Fibroblast of lung (primary cell): ENCODE measurements around the gene SERGEF. TPM values are rescaled to one million over a fixed set of nuclear protein-coding genes. Genes with fewer than 3 reads are reported as not detected.

Experiments used
- DNase-seq, 2 donors: peaks; one replicate each; pipeline versions ENCODE4 v3.0.0 to v3.0.0-alpha.2; 2010; ENCODE audit warnings: low read depth in 2 of 2
- H2AFZ ChIP-seq: 2 replicates; pipeline ENCODE4 v1.5.1; 2012; ENCODE audit warnings: low read length, control low read depth, inconsistent platforms
- H3K27ac ChIP-seq: 2 replicates; pipeline ENCODE4 v1.5.1; 2011; ENCODE audit warnings: low read length, control low read depth; ENCODE audit not compliant: insufficient read depth
- H3K27me3 ChIP-seq: 2 replicates; pipeline ENCODE4 v1.5.1; 2011; ENCODE audit warnings: mild to moderate bottlenecking, low read length; ENCODE audit not compliant: control insufficient read depth, insufficient read depth
- H3K36me3 ChIP-seq: 2 replicates; pipeline ENCODE4 v1.5.1; 2011; ENCODE audit warnings: low read length; ENCODE audit not compliant: control insufficient read depth, insufficient read depth
- H3K4me1 ChIP-seq: 2 replicates; pipeline ENCODE4 v1.5.1; 2011; ENCODE audit warnings: low read length; ENCODE audit not compliant: control insufficient read depth, insufficient read depth; ENCODE audit errors: extremely low read depth
- H3K4me2 ChIP-seq: 2 replicates; pipeline ENCODE4 v1.5.1; 2011; ENCODE audit warnings: low read length, control low read depth; ENCODE audit not compliant: insufficient read depth; ENCODE audit errors: extremely low read depth
- H3K4me3 ChIP-seq, 4 experiments: fragments of 200-600 bp in 1 of 4; sonication (generic) in 1 of 4; replicated peaks in 1 of 4; 2 replicates each; pipeline ENCODE4 v1.5.1; 2011 to 2016; ENCODE audit warnings: low read length in 4 of 4, low read depth in 3 of 4, mild to moderate bottlenecking in 3 of 4, control low read depth in 2 of 4, inconsistent platforms in 1 of 4, mixed read lengths in 1 of 4; ENCODE audit not compliant: insufficient read depth in 1 of 4; ENCODE audit errors: control extremely low read depth in 1 of 4
- H3K79me2 ChIP-seq: 2 replicates; pipeline ENCODE4 v1.5.1; 2012; ENCODE audit warnings: mild to moderate bottlenecking, low read length, inconsistent platforms; ENCODE audit not compliant: control insufficient read depth, insufficient read depth
- H3K9ac ChIP-seq: 2 replicates; pipeline ENCODE4 v1.5.1; 2011; ENCODE audit warnings: mild to moderate bottlenecking, low read length, control low read depth; ENCODE audit not compliant: insufficient read depth
- H3K9me3 ChIP-seq: 2 replicates; pipeline ENCODE4 v1.5.1; 2012; ENCODE audit warnings: low read depth, low read length; ENCODE audit not compliant: control insufficient read depth, insufficient read depth
- H4K20me1 ChIP-seq: 2 replicates; pipeline ENCODE4 v1.5.1; 2011; ENCODE audit warnings: low read length; ENCODE audit not compliant: control insufficient read depth, insufficient read depth; ENCODE audit errors: extremely low read depth
- EZH2 ChIP-seq: IDR thresholded peaks from 2 replicates; pipeline ENCODE4 v1.5.1; 2012; ENCODE audit warnings: low read length, control low read depth, mild to moderate bottlenecking; ENCODE audit errors: missing control alignments
- polyA plus RNA-seq, 2 donors: library from polyadenylated mRNA; depleted of rRNA in 1 of 2; stranded (reverse) in 1 of 2; unstranded in 1 of 2; fragments of >200 nt; gene quantifications; 2 replicates each; pipeline ENCODE4 v1.2.1, GENCODE V29; 2011 to 2012; ENCODE audit warnings: missing spikeins in 1 of 2
- total RNA-seq: library from RNA; depleted of rRNA; stranded (reverse); fragments of >200 nt; gene quantifications from 2 replicates; pipeline ENCODE4 v1.2.1, GENCODE V29; 2014
- TF ChIP-seq, protein P1 (sequence below), 2 donors: IDR thresholded peaks in 1 of 2; conservative IDR thresholded peaks in 1 of 2; 1 replicate in 1 of 2; 2 replicates in 1 of 2; pipeline ENCODE4 v1.5.1; 2011 to 2012; ENCODE audit warnings: low read length in 2 of 2, control low read depth in 1 of 2, inconsistent platforms in 1 of 2, low read depth in 1 of 2, mild to moderate bottlenecking in 1 of 2

SERGEF gene
- total and polyA plus RNA-seq, 2 donors (not counting 1 experiment from before 2014, with no cell fraction given), result 14.5 to 38.5 TPM

DNA sequence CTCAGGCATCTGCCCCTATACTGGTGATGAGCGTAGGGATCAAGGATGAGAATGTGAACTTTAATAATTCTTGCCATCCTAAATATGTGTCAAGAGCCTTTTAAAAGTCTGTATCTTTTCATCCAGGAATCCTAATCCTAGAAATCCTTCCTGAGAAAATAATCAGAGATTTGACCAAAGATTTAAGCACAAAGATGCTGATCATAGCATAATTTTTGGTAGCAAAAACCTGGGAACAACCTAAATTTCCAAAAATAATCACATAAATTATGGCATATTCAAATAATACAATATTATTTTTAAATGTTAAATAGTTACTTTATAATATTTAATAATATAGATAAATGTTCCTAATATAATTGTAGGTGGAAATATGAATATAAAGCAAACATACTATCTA lies 76.1 kb downstream of the SERGEF start:
- H3K4me1 ChIP-seq, result no peaks in the 10 kb centered on the region
- no peak for DNase-seq
- no peak overlapping the region for H3K9ac ChIP-seq
- TF ChIP-seq, protein P1, sequence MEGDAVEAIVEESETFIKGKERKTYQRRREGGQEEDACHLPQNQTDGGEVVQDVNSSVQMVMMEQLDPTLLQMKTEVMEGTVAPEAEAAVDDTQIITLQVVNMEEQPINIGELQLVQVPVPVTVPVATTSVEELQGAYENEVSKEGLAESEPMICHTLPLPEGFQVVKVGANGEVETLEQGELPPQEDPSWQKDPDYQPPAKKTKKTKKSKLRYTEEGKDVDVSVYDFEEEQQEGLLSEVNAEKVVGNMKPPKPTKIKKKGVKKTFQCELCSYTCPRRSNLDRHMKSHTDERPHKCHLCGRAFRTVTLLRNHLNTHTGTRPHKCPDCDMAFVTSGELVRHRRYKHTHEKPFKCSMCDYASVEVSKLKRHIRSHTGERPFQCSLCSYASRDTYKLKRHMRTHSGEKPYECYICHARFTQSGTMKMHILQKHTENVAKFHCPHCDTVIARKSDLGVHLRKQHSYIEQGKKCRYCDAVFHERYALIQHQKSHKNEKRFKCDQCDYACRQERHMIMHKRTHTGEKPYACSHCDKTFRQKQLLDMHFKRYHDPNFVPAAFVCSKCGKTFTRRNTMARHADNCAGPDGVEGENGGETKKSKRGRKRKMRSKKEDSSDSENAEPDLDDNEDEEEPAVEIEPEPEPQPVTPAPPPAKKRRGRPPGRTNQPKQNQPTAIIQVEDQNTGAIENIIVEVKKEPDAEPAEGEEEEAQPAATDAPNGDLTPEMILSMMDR (conservative IDR thresholded peaks at IDR 0.05 in 1 of 2, IDR thresholded peaks at IDR 0.05 in 1 of 2; ENCODE audit: low read depth in 1 of 2, low read length in 2 of 2), result no peak
- TF ChIP-seq EZH2, result no peak
- no peak overlapping the region for H3K27ac ChIP-seq
- no peaks in the 10 kb centered on the region for H3K9me3 ChIP-seq
- no peaks in the 10 kb centered on the region for H3K36me3 ChIP-seq
- H3K79me2 ChIP-seq, result no peaks in the 10 kb centered on the region
- no peak overlapping the region for H3K4me3 ChIP-seq
- H4K20me1 ChIP-seq, result no peaks in the 10 kb centered on the region
- no peak overlapping the region for H2AFZ ChIP-seq
- no peaks in the 10 kb centered on the region for H3K27me3 ChIP-seq
- no peak overlapping the region for H3K4me2 ChIP-seq

DNA sequence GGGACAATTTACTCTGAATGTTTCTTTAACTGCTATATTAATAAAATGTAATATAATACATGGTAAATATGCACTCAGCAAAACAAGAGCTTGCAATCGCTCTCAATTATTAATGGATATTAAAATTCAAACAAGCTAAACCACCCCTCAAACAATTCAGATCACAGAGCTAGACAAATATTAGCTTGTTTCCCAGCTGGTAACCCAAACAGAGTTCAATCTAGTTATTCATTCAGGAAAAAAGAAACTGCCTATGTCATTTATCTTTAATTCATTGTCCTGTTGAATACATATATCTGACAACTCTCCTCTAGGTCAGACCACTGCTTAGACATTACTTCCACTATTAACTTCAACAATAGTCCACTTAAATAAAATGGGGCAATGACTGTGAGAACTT lies 78.7 kb downstream of the SERGEF start:
- H3K9me3 ChIP-seq, result no peaks in the 10 kb centered on the region
- H3K27ac ChIP-seq, result no peak overlapping the region
- H3K9ac ChIP-seq, result no peak overlapping the region
- H2AFZ ChIP-seq, result no peak overlapping the region
- H3K4me3 ChIP-seq, result no peak overlapping the region
- TF ChIP-seq EZH2, result no peak
- TF ChIP-seq, protein P1 (conservative IDR thresholded peaks at IDR 0.05 in 1 of 2, IDR thresholded peaks at IDR 0.05 in 1 of 2; ENCODE audit: low read depth in 1 of 2, low read length in 2 of 2), result no peak
- no peaks in the 10 kb centered on the region for H3K36me3 ChIP-seq
- H4K20me1 ChIP-seq, result no peaks in the 10 kb centered on the region
- no peak overlapping the region for H3K4me2 ChIP-seq
- DNase-seq, result no peak
- no peaks in the 10 kb centered on the region for H3K4me1 ChIP-seq
- H3K27me3 ChIP-seq, result no peaks in the 10 kb centered on the region
- H3K79me2 ChIP-seq, result no peaks in the 10 kb centered on the region

DNA sequence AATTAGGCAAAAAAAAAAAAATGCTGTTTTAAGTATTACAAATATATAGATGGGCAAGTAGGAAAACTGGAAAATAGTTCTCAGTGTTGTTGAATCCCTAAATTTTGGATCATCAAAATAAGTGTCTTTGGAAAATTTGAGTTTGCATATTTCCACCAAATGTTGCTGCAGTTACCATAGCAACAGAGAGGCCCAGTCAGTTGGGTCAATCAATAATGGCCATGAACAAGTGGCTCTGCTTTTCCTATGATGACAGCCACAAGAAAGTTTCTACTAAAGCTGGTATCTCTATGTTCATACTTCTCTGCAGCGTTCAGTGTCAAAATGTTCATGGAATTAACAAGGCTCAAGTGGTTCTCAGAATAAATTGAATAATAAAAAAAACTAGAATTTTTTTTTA lies 79.1 kb downstream of the SERGEF start:
- Histone ChIP-seq H3K4me2 (no peak overlapping the region), H3K36me3 (no peaks in the 10 kb centered on the region), H4K20me1 (no peaks in the 10 kb centered on the region), H3K9me3 (no peaks in the 10 kb centered on the region), H3K27me3 (no peaks in the 10 kb centered on the region), H3K27ac (no peak overlapping the region), H3K4me1 (no peaks in the 10 kb centered on the region), H3K79me2 (no peaks in the 10 kb centered on the region), H3K9ac (no peak overlapping the region), H3K4me3 (no peak overlapping the region), H2AFZ (no peak overlapping the region)
- TF ChIP-seq, protein P1 (conservative IDR thresholded peaks at IDR 0.05 in 1 of 2, IDR thresholded peaks at IDR 0.05 in 1 of 2; ENCODE audit: low read depth in 1 of 2, low read length in 2 of 2), result no peak
- TF ChIP-seq EZH2, result no peak
- no peak for DNase-seq
